Thoracic aorta (tissue), 2 donors: ENCODE measurements around the gene ABTB2. TPM values are rescaled to one million over a fixed set of nuclear protein-coding genes. Genes with fewer than 3 reads are reported as not detected.

Source experiments
- ATAC-seq: fragments of 150-250 bp; one replicate; pipeline ENCODE4 v1.8.0; 2017; ENCODE audit warnings: low read depth; ENCODE audit not compliant: insufficient number of reproducible peaks, low FRiP score
- DNase-seq: peaks from one replicate; pipeline ENCODE4 v3.0.0-alpha.2; 2020; ENCODE audit warnings: low spot score
- H3K27ac ChIP-seq, 2 donors: fragments of 200-600 bp; sonication (generic); 1 replicate in 1 of 2; 2 replicates in 1 of 2; pipeline ENCODE4 v1.5.1; 2016; ENCODE audit warnings: mild to moderate bottlenecking in 2 of 2, moderate library complexity in 2 of 2
- H3K27me3 ChIP-seq: fragments of 200-600 bp; sonication (generic); replicated peaks from 2 replicates; pipeline ENCODE4 v1.6.0; 2016; ENCODE audit warnings: mild to moderate bottlenecking; ENCODE audit not compliant: insufficient read depth
- H3K36me3 ChIP-seq: fragments of 200-600 bp; sonication (generic); one replicate; pipeline ENCODE4 v1.5.1; 2016
- H3K4me1 ChIP-seq, 2 donors: fragments of 200-600 bp; sonication (generic); 1 replicate in 1 of 2; 2 replicates in 1 of 2; pipeline versions ENCODE4 v1.5.1 to v1.6.0; 2016; ENCODE audit warnings: low read depth in 2 of 2, mild to moderate bottlenecking in 1 of 2; ENCODE audit not compliant: control insufficient read depth in 1 of 2
- H3K4me3 ChIP-seq: fragments of 200-600 bp; sonication (generic); 2 replicates; pipeline ENCODE4 v1.5.1; 2016; ENCODE audit warnings: mild to moderate bottlenecking
- H3K9me3 ChIP-seq: fragments of 200-600 bp; sonication (generic); 2 replicates; pipeline ENCODE4 v1.5.1; 2016
- total RNA-seq, 2 donors: library from RNA; depleted of rRNA; stranded (reverse); fragments of >200 nt; gene quantifications; one replicate each; pipeline versions ENCODE4 v1.1.0 to v1.2.3, GENCODE V29; 2016
- TF ChIP-seq, protein P1 (sequence below): fragments of 200-600 bp; sonication (generic); IDR thresholded peaks from one replicate; pipeline ENCODE4 v1.5.1; 2019; ENCODE audit warnings: antibody characterized with exemption

ABTB2 gene
- total RNA-seq, 2 donors from 2014 or later = 12.3 to 31.0 TPM

- H3K27ac ChIP-seq = no peak overlapping the region
- H3K4me3 ChIP-seq = no peak overlapping the region
- no peak for ATAC-seq
- peaks cover 0 to 14% of the 10 kb centered on the region in 2 donors for H3K4me1 ChIP-seq
- TF ChIP-seq, protein P1, sequence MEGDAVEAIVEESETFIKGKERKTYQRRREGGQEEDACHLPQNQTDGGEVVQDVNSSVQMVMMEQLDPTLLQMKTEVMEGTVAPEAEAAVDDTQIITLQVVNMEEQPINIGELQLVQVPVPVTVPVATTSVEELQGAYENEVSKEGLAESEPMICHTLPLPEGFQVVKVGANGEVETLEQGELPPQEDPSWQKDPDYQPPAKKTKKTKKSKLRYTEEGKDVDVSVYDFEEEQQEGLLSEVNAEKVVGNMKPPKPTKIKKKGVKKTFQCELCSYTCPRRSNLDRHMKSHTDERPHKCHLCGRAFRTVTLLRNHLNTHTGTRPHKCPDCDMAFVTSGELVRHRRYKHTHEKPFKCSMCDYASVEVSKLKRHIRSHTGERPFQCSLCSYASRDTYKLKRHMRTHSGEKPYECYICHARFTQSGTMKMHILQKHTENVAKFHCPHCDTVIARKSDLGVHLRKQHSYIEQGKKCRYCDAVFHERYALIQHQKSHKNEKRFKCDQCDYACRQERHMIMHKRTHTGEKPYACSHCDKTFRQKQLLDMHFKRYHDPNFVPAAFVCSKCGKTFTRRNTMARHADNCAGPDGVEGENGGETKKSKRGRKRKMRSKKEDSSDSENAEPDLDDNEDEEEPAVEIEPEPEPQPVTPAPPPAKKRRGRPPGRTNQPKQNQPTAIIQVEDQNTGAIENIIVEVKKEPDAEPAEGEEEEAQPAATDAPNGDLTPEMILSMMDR = no peak
- DNase-seq = no peak
- no peaks in the 10 kb centered on the region for H3K36me3 ChIP-seq
- H3K9me3 ChIP-seq = no peaks in the 10 kb centered on the region
- no peaks in the 10 kb centered on the region for H3K27me3 ChIP-seq
Observed at GRCh38 chr11:34203377-34203871, 154.4 kb downstream of the ABTB2 start.

DNA sequence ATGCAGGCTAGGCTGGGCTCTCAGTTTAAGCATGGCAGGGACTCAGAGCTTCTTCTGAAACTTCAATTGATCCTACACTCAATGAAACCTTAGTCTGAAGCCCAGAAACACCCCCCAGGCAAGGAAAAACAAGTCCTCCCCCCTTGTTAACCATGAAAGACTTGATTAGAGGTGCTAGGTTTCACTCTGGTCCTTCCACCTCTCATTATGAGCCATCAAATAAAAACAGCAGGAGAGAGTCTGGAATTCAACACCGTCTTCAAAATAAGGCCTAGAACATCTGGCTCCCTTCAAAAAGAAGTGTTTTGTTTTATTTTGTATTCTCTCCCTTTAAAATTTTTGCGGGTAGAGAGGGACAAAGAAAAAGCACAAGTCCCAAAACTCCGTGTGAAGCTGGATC is 156.7 kb downstream of the ABTB2 start:
- Histone ChIP-seq H3K27me3 (no peaks in the 10 kb centered on the region), H3K4me1 (no peaks in the 10 kb centered on the region), H3K4me3 (no peak overlapping the region), H3K9me3 (no peaks in the 10 kb centered on the region), H3K36me3 (peaks cover 5% of the 10 kb centered on the region), H3K27ac (no peak overlapping the region)
- DNase-seq = no peak
- TF ChIP-seq, protein P1 = no peak
- no peak for ATAC-seq

DNA sequence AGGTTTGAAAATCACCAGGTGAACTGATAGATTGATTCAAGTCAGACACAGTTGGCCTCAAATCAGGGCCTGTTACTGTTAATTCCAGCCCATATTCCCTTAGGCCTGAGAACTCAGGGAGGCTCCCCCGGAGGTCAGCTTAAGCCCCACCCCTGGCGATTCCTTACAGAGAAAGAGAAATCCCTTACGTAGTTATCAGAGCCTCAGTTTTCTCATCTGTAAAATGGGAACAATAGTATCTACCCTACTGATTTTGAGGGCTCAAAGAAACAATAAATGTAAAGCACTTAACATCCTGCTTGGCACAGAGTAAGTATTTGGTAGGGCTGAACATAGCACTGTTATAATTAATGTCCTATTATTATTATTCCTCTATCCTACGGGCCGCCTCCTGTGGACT is 158.3 kb downstream of the ABTB2 start:
- Histone ChIP-seq H3K36me3 (peaks cover 5% of the 10 kb centered on the region), H3K27ac (no peak overlapping the region), H3K4me1 (peaks cover 0 to 5% of the 10 kb centered on the region in 2 donors), H3K4me3 (no peak overlapping the region), H3K27me3 (no peaks in the 10 kb centered on the region), H3K9me3 (no peaks in the 10 kb centered on the region)
- ATAC-seq = no peak
- DNase-seq = no peak
- TF ChIP-seq, protein P1 = no peak

- no peak for DNase-seq
- peaks cover 2 to 15% of the 10 kb centered on the region in 2 donors for H3K4me1 ChIP-seq
- no peaks in the 10 kb centered on the region for H3K27me3 ChIP-seq
- peaks cover 5% of the 10 kb centered on the region for H3K36me3 ChIP-seq
- ATAC-seq = no peak
- H3K9me3 ChIP-seq = no peaks in the 10 kb centered on the region
- TF ChIP-seq, protein P1 = no peak
- no peak overlapping the region for H3K27ac ChIP-seq
- no peak overlapping the region for H3K4me3 ChIP-seq
Observed at GRCh38 chr11:34198523-34198922, 159.3 kb downstream of the ABTB2 start.

- H3K4me1 ChIP-seq = peaks cover 8 to 25% of the 10 kb centered on the region in 2 donors
- DNase-seq (no peak), ATAC-seq (no peak)
- H3K9me3 ChIP-seq = no peaks in the 10 kb centered on the region
- no peak overlapping the region for H3K4me3 ChIP-seq
- H3K27ac ChIP-seq = no peak overlapping the region
- TF ChIP-seq, protein P1 = no peak
- peaks cover 5% of the 10 kb centered on the region for H3K36me3 ChIP-seq
- no peaks in the 10 kb centered on the region for H3K27me3 ChIP-seq
Observed at GRCh38 chr11:34197256-34197655, 160.6 kb downstream of the ABTB2 start.
